NT2/D1 (cell line): Measurements from ENCODE around the gene PIN1.

Experiments used
- YY1 ChIP-seq: IDR thresholded peaks from 2 replicates; pipeline ENCODE4 v1.6.1; 2011; ENCODE audit not compliant: insufficient read length, insufficient read depth
- ZNF274 ChIP-seq: IDR thresholded peaks from 2 replicates; pipeline ENCODE4 v1.6.1; 2011; ENCODE audit warnings: mild to moderate bottlenecking, low read depth, low read length

- TF ChIP-seq YY1 (no peak), ZNF274 (no peak)
Measured at GRCh38 chr19:9785367-9786331, 49.5 kb upstream of the PIN1 start.
